Neuron (in vitro differentiated cells): ENCODE measurements around the gene GAREM1.

Source experiments
- H2AFZ ChIP-seq: one replicate; pipeline ENCODE4 v1.6.1; 2013; ENCODE audit warnings: low read depth, mild to moderate bottlenecking, inconsistent platforms, low read length, moderate library complexity
- H3K27me3 ChIP-seq: one replicate; pipeline ENCODE4 v1.6.1; 2013; ENCODE audit warnings: low read length; ENCODE audit not compliant: insufficient read depth
- H3K36me3 ChIP-seq: one replicate; pipeline ENCODE4 v1.6.1; 2013; ENCODE audit warnings: low read length; ENCODE audit not compliant: insufficient read depth
- H3K4me1 ChIP-seq: one replicate; pipeline ENCODE4 v1.6.1; 2013; ENCODE audit warnings: low read length; ENCODE audit not compliant: insufficient read depth
- H3K4me3 ChIP-seq: 2 replicates; pipeline ENCODE4 v1.5.1; 2013; ENCODE audit warnings: mild to moderate bottlenecking, low read length, moderate library complexity
- H3K9me3 ChIP-seq: one replicate; pipeline ENCODE4 v1.6.1; 2013; ENCODE audit warnings: low read length

Gene GAREM1

DNA sequence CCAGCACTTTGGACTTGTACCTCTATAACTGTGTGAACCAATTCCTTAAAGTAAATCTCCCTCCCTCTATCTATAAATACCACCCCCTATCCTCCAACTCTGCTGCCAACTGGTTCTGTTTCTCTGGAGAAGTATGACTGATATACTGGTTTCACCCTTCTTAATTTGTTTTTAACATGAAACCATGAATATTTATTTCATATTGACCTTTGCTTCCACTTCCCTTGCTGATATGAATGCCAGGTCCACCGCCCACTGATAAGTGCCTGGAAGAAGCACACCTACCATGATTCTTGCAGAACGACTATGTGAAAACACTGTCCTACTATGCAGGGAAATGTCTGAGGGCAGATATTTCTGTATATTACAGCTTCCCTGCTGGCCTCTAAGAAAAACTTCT lies 131.6 kb downstream of the GAREM1 start:
- H3K36me3 ChIP-seq = no peaks in the 10 kb centered on the region
- H3K4me3 ChIP-seq = no peak overlapping the region
- no peaks in the 10 kb centered on the region for H3K9me3 ChIP-seq
- H2AFZ ChIP-seq = no peak overlapping the region
- H3K4me1 ChIP-seq = peaks cover 10% of the 10 kb centered on the region
- H3K27me3 ChIP-seq = no peaks in the 10 kb centered on the region

DNA sequence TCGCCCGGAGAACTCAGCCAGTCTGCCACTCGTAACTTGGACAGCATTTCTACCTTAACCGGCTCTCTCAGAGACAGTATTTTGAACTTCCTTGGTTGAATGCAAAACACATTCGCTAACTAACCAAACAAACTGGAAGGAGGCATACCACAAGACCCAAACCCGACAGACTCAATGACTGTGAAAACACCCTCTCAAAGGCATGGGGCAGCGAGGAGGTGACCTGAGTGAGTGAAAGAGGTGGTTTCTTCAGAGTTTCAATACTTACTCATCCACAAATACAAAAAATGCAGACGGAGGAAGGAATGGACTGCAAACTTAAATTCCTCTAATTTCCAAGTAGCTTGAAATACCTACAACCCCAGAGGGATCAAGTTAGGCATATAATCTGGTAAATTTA lies 132.9 kb downstream of the GAREM1 start:
- H3K36me3 ChIP-seq = no peaks in the 10 kb centered on the region
- H3K27me3 ChIP-seq = no peaks in the 10 kb centered on the region
- peaks cover 10% of the 10 kb centered on the region for H3K4me1 ChIP-seq
- H2AFZ ChIP-seq = no peak overlapping the region
- H3K9me3 ChIP-seq = no peaks in the 10 kb centered on the region
- H3K4me3 ChIP-seq = no peak overlapping the region

GRCh38 chr18:32337347-32337746 lies 133.3 kb downstream of the GAREM1 start:
- Histone ChIP-seq H2AFZ (no peak overlapping the region), H3K4me3 (no peak overlapping the region), H3K36me3 (no peaks in the 10 kb centered on the region), H3K9me3 (no peaks in the 10 kb centered on the region), H3K27me3 (no peaks in the 10 kb centered on the region), H3K4me1 (peaks cover 10% of the 10 kb centered on the region)

DNA sequence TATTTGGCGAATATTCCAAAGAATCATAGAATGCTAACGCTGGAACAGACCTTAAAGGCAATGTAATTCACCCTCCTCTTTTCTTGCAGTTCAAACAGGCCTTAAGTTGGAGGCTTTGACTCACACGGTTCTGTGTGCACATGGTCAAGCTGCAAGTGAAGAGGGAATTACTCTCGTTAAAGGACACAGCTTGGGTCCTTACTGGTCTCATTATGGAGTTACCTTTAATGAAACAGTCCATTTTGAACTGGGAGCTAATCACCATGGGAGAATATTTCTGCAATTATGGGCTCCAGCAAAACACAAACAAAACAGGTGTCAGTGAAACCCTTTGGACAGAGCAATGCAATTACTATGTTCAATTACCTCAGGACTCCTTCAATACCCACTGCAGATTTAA lies 135.5 kb downstream of the GAREM1 start:
- H3K36me3 ChIP-seq = no peaks in the 10 kb centered on the region
- no peaks in the 10 kb centered on the region for H3K27me3 ChIP-seq
- no peaks in the 10 kb centered on the region for H3K9me3 ChIP-seq
- no peak overlapping the region for H2AFZ ChIP-seq
- H3K4me1 ChIP-seq = peaks cover 10% of the 10 kb centered on the region
- H3K4me3 ChIP-seq = no peak overlapping the region

DNA sequence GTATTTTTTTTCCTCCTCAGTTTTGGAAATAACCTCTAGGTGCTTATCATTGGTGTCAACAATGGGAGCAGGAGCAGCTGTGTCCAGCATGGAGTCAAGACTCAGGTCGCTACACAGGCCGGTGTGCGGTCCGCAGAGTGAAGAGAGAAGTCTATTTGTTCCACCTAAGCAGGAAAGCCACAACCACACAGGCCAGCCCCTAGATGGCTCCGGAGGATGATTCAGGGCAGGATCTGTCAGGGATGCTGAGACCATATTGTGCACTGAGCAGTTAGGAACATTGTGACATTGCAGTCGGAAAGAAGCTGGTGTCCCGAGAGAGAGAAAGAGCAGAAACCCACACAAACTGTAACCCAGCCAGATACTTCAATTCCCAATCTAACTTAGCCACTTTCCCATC lies 136.9 kb downstream of the GAREM1 start:
- Histone ChIP-seq H3K36me3 (no peaks in the 10 kb centered on the region), H3K4me1 (peaks cover 10% of the 10 kb centered on the region), H3K27me3 (no peaks in the 10 kb centered on the region), H3K9me3 (no peaks in the 10 kb centered on the region), H2AFZ (no peak overlapping the region), H3K4me3 (no peak overlapping the region)

DNA sequence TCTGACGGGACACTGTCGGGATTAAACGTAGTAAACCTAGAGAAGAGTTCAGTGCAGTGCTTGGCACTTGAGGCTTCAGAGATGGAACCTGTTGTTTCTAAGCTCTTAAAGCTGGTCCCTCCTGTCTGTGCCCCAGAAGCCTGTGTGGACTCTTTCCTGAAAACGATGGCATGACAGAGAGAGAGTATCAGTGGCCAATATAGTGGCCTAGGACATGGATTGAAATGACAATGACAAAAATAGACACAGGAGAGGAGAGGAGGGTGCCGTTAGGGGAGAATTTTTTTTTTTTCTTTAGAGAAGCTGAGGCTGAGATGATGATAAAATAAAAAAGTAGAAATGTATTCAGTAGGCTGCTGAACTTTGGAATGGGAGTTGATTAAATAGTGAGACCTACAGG lies 138.0 kb downstream of the GAREM1 start:
- Histone ChIP-seq H2AFZ (no peak overlapping the region), H3K36me3 (no peaks in the 10 kb centered on the region), H3K4me1 (peaks cover 10% of the 10 kb centered on the region), H3K27me3 (no peaks in the 10 kb centered on the region), H3K4me3 (no peak overlapping the region), H3K9me3 (no peaks in the 10 kb centered on the region)

DNA sequence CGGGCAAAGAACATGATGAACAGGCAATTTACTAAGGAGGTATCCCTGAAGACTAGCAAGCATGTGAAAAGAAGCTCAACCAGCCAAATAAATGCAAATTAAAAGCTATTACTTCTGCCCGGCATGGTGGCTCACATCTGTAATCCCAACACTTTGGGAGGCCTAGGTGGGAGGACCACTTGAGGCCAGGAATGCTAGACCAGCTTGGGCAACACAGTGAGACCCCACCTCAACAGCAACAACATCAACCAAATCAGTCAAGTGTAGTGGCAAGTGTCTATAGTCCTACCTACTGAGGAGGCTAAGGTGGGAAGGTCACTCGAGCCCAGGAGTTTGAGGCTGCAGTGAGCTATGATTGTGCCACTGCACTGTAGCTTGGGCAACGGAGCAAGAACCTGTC lies 141.7 kb downstream of the GAREM1 start:
- Histone ChIP-seq H3K4me3 (no peak overlapping the region), H3K27me3 (no peaks in the 10 kb centered on the region), H2AFZ (no peak overlapping the region), H3K4me1 (peaks cover 20% of the 10 kb centered on the region), H3K9me3 (no peaks in the 10 kb centered on the region), H3K36me3 (no peaks in the 10 kb centered on the region)

GRCh38 chr18:32328379-32328778 lies 142.3 kb downstream of the GAREM1 start:
- no peaks in the 10 kb centered on the region for H3K36me3 ChIP-seq
- no peaks in the 10 kb centered on the region for H3K27me3 ChIP-seq
- no peak overlapping the region for H2AFZ ChIP-seq
- no peaks in the 10 kb centered on the region for H3K9me3 ChIP-seq
- H3K4me1 ChIP-seq = peaks cover 20% of the 10 kb centered on the region
- no peak overlapping the region for H3K4me3 ChIP-seq

DNA sequence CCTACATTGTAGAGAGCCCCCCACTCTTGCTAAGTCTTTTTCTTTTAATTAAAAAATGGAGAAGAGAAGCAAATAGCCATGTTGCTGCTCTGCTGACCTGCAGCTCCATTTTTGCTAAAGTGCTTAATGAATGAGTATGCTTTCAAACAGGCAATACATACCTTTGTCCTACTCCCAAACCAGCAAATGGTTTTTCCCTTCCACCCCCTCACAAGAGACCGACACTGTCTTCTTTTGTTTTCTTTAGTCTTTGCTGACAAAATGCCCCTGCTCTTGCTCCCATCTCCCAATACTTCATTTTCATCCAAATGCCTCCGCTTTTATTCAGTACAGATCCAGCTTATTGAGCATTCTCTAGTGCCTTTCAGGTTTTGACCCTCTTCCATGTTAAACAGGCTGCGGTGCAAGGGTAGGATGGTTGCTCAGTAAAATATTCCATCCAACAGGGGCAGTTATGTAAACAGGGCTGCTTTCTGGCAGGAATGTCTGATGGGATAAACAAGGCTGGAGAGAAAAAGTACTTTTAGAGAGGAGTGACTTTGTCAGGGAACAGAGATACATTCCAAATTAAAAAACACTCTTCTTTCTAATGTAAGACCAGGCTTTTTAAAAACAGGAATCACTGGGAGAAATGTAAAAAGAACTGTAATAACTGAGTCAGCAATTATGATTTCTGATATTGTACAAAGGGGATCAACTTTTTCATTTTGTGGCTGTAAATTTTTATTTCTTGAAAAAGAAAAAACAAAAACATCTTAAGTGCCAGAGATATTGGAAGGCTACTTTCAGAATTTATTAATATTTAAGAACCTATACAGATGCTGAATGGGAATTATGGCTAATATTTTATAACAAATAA lies 144.0 kb downstream of the GAREM1 start:
- no peaks in the 10 kb centered on the region for H3K27me3 ChIP-seq
- H3K4me3 ChIP-seq = peak overlapping the region; percentile 23
- H2AFZ ChIP-seq = no peak overlapping the region
- peaks cover 20% of the 10 kb centered on the region for H3K4me1 ChIP-seq
- no peaks in the 10 kb centered on the region for H3K9me3 ChIP-seq
- no peaks in the 10 kb centered on the region for H3K36me3 ChIP-seq

- Histone ChIP-seq H2AFZ (no peak overlapping the region), H3K27me3 (no peaks in the 10 kb centered on the region), H3K9me3 (no peaks in the 10 kb centered on the region), H3K4me1 (peaks cover 20% of the 10 kb centered on the region), H3K4me3 (no peak overlapping the region), H3K36me3 (no peaks in the 10 kb centered on the region)
Observed at GRCh38 chr18:32324181-32324580, 146.5 kb downstream of the GAREM1 start.

- Histone ChIP-seq H3K27me3 (no peaks in the 10 kb centered on the region), H3K9me3 (no peaks in the 10 kb centered on the region), H2AFZ (no peak overlapping the region), H3K4me3 (no peak overlapping the region), H3K4me1 (peaks cover 18% of the 10 kb centered on the region), H3K36me3 (no peaks in the 10 kb centered on the region)
Observed at GRCh38 chr18:32321826-32322225, 148.9 kb downstream of the GAREM1 start.

- H3K36me3 ChIP-seq = no peaks in the 10 kb centered on the region
- H3K4me1 ChIP-seq = peaks cover 6% of the 10 kb centered on the region
- H2AFZ ChIP-seq = no peak overlapping the region
- no peaks in the 10 kb centered on the region for H3K27me3 ChIP-seq
- no peak overlapping the region for H3K4me3 ChIP-seq
- H3K9me3 ChIP-seq = no peaks in the 10 kb centered on the region
Observed at GRCh38 chr18:32319084-32319483, 151.6 kb downstream of the GAREM1 start.

GRCh38 chr18:32318581-32318980 lies 152.1 kb downstream of the GAREM1 start:
- Histone ChIP-seq H3K4me3 (no peak overlapping the region), H3K9me3 (no peaks in the 10 kb centered on the region), H2AFZ (no peak overlapping the region), H3K36me3 (no peaks in the 10 kb centered on the region), H3K27me3 (no peaks in the 10 kb centered on the region), H3K4me1 (peaks cover 6% of the 10 kb centered on the region)

DNA sequence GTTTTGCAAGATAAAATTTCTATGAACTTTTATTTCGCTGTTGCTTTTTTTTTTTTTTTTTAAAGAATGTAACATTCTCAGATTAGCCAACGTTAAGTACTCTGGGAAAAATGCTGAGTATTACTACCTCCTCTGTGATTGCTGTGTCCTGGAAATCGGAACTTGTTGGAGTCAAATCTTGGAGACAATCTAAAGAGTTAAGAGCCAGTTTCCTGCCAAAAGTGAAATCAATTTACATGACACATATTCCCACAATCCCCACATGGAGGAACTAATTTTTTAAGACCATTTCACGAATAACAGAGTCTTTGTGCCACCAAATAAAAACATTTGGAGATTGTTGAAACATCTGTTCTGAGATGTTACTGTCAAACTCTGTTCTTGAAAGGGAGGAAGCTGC lies 153.0 kb downstream of the GAREM1 start:
- H3K4me3 ChIP-seq = no peak overlapping the region
- H3K27me3 ChIP-seq = no peaks in the 10 kb centered on the region
- H3K4me1 ChIP-seq = peaks cover 6% of the 10 kb centered on the region
- H2AFZ ChIP-seq = no peak overlapping the region
- no peaks in the 10 kb centered on the region for H3K36me3 ChIP-seq
- H3K9me3 ChIP-seq = no peaks in the 10 kb centered on the region
